HG03060 (cell line): ENCODE measurements around the gene LRRC43.
"Not testable (repeated sequence)": the region's sequence is repeated elsewhere in the genome, so short reads cannot be mapped to it uniquely, and the experiment has no call there.

Experiments
- ATAC-seq: cut with Tn5 transposase; IDR thresholded peaks from one replicate; pipeline ENCODE4 v1.9.1; 2021; ENCODE audit warnings: low read depth, moderate number of reproducible peaks; ENCODE audit not compliant: unreplicated experiment

The LRRC43 gene

GRCh38 chr12:122189626-122190475 lies 6.9 kb downstream of the LRRC43 start:
- no peak for ATAC-seq

GRCh38 chr12:122190842-122191668 lies 8.1 kb downstream of the LRRC43 start:
- no peak for ATAC-seq

- no peak for ATAC-seq
These were observed 9.5 kb downstream of the LRRC43 start for GRCh38 chr12:122192441-122192840.

GRCh38 chr12:122194804-122195203 lies 11.9 kb downstream of the LRRC43 start:
- no peak for ATAC-seq

- ATAC-seq: no peak
These were observed 12.5 kb downstream of the LRRC43 start for GRCh38 chr12:122195405-122195804.

- no peak for ATAC-seq
These were observed 14.7 kb downstream of the LRRC43 start for GRCh38 chr12:122197612-122197966.

- ATAC-seq: no peak
These were observed 16.8 kb downstream of the LRRC43 start for GRCh38 chr12:122199484-122200355.

GRCh38 chr12:122200541-122201175 lies 17.7 kb downstream of the LRRC43 start:
- ATAC-seq: no peak

- ATAC-seq: no peak
These were observed 18.5 kb downstream of the LRRC43 start for GRCh38 chr12:122201381-122201780.

GRCh38 chr12:122202017-122202416 lies 19.1 kb downstream of the LRRC43 start:
- ATAC-seq: no peak

GRCh38 chr12:122202811-122203210 lies 19.9 kb downstream of the LRRC43 start:
- not testable (repeated sequence) for ATAC-seq

- no peak for ATAC-seq
These were observed 20.6 kb downstream of the LRRC43 start, which contains the start of gene B3GNT4 for GRCh38 chr12:122203301-122204166. B3GNT4 (plus strand) TSS chr12:122203709; CDS start chr12:122204619, 910 bp downstream.

GRCh38 chr12:122204167-122205052 lies 21.5 kb downstream of the LRRC43 start:
- no peak for ATAC-seq

GRCh38 chr12:122205053-122205925 lies 22.4 kb downstream of the LRRC43 start:
- no peak for ATAC-seq

- ATAC-seq: no peak
These were observed 23.4 kb downstream of the LRRC43 start for GRCh38 chr12:122206111-122206881.

- no peak for ATAC-seq
These were observed 24.1 kb downstream of the LRRC43 start for GRCh38 chr12:122206976-122207375.
